ENCODE data around the gene DGKD.

Gene DGKD

DNA sequence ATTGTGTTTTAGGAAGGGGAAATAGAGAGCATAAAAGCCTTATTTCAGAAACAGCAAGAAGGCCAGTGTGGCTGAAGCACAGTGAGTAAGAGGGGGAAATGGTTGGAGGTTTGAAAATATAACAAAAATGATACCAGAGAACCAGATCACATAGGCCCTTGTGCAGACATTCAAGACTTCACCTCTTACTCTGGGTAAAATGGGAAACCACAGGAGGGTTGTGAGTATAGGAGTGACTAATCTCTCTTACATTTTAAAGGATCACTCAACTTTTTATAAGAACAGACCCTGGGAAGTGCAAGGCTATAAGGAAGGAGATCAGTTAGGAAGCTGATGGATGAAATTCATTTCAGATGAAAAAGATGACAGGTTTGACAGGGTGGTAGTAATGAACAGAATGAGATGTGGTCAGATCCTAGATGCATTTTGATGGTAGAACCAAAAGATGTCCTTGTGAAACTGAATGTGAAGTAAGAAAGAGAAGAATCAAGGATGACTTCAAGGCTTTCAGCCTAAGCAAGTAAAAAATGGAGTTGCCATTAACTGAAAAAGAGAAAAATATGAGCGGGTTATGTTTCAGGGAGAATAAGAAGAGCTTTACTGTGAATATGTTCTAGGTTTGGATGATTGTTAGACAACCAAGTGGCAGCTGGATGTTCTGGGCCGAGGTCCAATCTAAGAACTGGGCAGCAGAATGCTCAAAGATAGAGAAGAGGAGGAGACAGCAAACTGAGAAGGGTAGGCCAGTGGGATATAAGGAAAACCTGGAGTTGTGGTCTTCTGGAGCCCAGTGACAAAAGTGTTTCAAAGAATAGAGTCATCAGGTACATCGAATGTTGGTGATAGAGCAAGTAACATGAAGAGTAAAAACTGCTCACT, 147.1 kb downstream of the DGKD start:
- TF ChIP-seq, protein P1, sequence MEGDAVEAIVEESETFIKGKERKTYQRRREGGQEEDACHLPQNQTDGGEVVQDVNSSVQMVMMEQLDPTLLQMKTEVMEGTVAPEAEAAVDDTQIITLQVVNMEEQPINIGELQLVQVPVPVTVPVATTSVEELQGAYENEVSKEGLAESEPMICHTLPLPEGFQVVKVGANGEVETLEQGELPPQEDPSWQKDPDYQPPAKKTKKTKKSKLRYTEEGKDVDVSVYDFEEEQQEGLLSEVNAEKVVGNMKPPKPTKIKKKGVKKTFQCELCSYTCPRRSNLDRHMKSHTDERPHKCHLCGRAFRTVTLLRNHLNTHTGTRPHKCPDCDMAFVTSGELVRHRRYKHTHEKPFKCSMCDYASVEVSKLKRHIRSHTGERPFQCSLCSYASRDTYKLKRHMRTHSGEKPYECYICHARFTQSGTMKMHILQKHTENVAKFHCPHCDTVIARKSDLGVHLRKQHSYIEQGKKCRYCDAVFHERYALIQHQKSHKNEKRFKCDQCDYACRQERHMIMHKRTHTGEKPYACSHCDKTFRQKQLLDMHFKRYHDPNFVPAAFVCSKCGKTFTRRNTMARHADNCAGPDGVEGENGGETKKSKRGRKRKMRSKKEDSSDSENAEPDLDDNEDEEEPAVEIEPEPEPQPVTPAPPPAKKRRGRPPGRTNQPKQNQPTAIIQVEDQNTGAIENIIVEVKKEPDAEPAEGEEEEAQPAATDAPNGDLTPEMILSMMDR (IDR thresholded peaks at IDR 0.05) = no peak
- H3K4me3 ChIP-seq = no peak overlapping the region
- DNase-seq = no peak
- peaks cover 33 to 48% (median 45%) of the 10 kb centered on the region in 3 donors for H3K36me3 ChIP-seq
- H3K27me3 ChIP-seq = no peaks in the 10 kb centered on the region
- H3K4me1 ChIP-seq = no peaks in the 10 kb centered on the region
- intact Hi-C loops (cut with DNase I; ENCODE audit: low total_unique reads) = no loop called here
- peaks cover 0 to 10% (median 6%) of the 10 kb centered on the region in 3 donors for H3K9me3 ChIP-seq
- H3K27ac ChIP-seq = no peak overlapping the region

DNA sequence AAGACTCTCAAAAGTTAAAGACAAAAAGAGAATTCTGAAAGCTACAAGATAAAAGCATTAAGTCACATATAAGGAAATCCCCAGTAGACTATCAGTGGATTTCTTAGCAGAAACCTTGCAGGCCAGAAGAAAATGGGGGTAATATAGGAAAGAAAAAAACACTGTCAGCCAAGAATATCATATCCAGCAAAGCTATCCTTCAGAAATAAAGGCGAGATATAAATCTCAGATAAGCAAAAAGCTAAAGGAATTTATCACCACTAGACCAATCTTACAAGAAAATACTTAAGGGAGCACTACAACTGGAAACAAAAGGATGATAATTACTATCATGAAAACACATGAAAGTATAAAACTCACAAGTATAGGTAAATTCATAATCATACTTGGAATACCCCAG, 149.2 kb downstream of the DGKD start:
- Histone ChIP-seq H3K9me3 (peaks cover 0 to 10% (median 6%) of the 10 kb centered on the region in 3 donors), H3K27me3 (no peaks in the 10 kb centered on the region), H3K36me3 (peaks cover 35 to 49% (median 47%) of the 10 kb centered on the region in 3 donors), H3K27ac (no peak overlapping the region), H3K4me3 (no peak overlapping the region), H3K4me1 (no peaks in the 10 kb centered on the region)
- no peak for DNase-seq
- TF ChIP-seq, protein P1 (IDR thresholded peaks at IDR 0.05) = no peak
- intact Hi-C loops (cut with DNase I; ENCODE audit: low total_unique reads) = no loop called here

DNA sequence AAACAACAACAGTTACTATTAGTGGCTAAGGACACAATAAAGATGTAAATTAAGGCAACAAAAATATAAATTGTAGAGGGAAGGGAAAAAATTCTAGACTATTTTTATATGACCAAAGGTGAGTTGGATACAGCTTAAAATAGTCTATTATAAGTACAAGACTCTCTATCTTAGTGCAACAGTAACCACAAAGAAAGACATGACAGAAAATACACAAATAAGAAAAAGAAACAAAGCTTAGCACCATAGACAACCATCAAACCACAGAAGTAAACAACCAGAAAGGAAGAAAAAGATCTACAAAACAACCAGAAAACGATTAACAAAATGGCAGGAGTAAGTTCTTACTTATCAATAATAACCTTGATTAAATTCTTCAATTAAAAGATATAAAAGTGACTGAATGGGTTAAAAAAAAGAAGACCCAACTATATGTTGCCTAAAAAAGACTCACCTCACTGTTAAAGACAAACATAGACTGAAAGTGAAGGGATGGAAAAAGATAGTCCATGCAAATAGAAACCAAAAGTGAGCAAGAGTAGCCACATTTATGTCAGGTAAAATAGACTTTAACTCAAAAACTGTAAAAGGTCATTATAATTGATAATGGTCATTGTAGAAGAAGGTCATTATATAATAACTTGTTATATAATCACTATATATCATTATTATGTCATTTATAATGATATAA, 149.8 kb downstream of the DGKD start:
- no peak overlapping the region for H3K4me3 ChIP-seq
- peak overlapping the region in 1 of 2 donors; percentile 26 for H3K27ac ChIP-seq

DNA sequence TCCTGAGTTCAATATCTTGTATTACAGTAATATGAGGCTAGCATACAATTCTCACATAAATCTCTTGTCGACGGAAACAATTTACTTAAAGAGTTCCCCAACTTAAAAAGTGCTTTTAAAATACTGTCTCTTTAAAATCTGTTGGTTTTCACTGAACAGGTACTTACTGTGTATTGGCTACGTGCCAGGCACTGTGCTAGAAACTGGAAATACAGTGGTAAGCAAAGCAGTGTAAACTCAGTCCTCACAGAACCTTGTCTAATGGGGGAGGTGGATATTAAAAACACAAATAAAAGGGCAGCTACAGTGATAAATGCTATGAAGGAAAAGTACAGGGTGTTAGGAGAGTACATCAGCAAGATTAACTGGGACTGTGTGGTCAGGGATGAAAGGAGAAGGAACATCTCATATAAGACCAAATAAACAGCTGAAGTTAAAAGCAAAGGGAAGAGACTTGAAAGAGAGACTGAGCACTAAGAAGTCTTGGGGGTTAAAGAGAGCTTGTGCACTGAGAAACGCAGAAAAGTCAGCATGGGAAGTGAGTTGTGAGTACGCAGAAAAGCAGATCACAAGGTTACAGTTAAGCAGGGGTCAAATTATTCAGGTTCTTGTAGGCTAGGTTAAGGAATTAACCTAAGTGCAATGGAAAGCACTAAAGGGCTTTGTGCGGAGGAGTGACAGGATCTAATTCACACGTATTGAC, 159.8 kb downstream of the DGKD start:
- no peak for DNase-seq

More for the DNA sequence above, 149.8 kb downstream of the DGKD start:
- peaks cover 0 to 10% (median 6%) of the 10 kb centered on the region in 3 donors for H3K9me3 ChIP-seq
- H3K36me3 ChIP-seq = peaks cover 33 to 45% (median 43%) of the 10 kb centered on the region in 3 donors
- H3K4me1 ChIP-seq = no peaks in the 10 kb centered on the region
- intact Hi-C loops (cut with DNase I; ENCODE audit: low total_unique reads) = no loop called here
- TF ChIP-seq, protein P1 (IDR thresholded peaks at IDR 0.05) = no peak
- H3K27me3 ChIP-seq = no peaks in the 10 kb centered on the region
- DNase-seq = no peak

More for the DNA sequence above, 159.8 kb downstream of the DGKD start:
- Histone ChIP-seq H3K36me3 (peaks cover 10 to 51% (median 44%) of the 10 kb centered on the region in 3 donors), H3K4me3 (no peak overlapping the region), H3K4me1 (no peaks in the 10 kb centered on the region), H3K27me3 (no peaks in the 10 kb centered on the region), H3K9me3 (no peaks in the 10 kb centered on the region), H3K27ac (no peak overlapping the region)
- TF ChIP-seq, protein P1 (IDR thresholded peaks at IDR 0.05) = no peak
- intact Hi-C loops (cut with DNase I; ENCODE audit: low total_unique reads) = no loop called here
